ENCODE data around the gene GAD1.

DNA sequence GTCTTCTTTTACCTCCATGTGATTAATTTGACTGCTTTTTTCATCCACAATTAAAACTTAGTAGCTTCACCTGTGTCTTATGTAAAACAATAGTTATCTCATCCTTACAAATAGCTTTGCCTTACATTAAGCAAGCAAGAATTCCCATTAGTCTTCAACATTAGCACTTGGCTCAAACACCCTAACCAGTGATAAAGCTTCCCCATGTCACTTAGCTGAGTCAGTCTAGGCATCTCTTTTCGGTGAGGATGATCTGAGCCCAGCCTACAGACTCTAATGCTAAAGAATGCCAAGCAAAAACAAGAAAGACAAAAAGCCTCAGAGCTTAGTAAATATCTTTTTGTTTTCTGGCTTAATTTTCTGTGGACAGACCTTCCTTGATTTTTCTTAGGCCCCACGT, 26.1 kb downstream of the GAD1 start:
- TF ChIP-seq POLR2AphosphoS5 (IDR thresholded peaks at IDR 0.05; ENCODE audit: low read depth) (no peak), SPI1 (IDR thresholded peaks at IDR 0.05; ENCODE audit: borderline replicate concordance, low read depth) (no peak), GABPA (IDR thresholded peaks at IDR 0.05; ENCODE audit: low read depth) (no peak)
- TF ChIP-seq, protein P1, sequence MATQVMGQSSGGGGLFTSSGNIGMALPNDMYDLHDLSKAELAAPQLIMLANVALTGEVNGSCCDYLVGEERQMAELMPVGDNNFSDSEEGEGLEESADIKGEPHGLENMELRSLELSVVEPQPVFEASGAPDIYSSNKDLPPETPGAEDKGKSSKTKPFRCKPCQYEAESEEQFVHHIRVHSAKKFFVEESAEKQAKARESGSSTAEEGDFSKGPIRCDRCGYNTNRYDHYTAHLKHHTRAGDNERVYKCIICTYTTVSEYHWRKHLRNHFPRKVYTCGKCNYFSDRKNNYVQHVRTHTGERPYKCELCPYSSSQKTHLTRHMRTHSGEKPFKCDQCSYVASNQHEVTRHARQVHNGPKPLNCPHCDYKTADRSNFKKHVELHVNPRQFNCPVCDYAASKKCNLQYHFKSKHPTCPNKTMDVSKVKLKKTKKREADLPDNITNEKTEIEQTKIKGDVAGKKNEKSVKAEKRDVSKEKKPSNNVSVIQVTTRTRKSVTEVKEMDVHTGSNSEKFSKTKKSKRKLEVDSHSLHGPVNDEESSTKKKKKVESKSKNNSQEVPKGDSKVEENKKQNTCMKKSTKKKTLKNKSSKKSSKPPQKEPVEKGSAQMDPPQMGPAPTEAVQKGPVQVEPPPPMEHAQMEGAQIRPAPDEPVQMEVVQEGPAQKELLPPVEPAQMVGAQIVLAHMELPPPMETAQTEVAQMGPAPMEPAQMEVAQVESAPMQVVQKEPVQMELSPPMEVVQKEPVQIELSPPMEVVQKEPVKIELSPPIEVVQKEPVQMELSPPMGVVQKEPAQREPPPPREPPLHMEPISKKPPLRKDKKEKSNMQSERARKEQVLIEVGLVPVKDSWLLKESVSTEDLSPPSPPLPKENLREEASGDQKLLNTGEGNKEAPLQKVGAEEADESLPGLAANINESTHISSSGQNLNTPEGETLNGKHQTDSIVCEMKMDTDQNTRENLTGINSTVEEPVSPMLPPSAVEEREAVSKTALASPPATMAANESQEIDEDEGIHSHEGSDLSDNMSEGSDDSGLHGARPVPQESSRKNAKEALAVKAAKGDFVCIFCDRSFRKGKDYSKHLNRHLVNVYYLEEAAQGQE (IDR thresholded peaks at IDR 0.05; ENCODE audit: insufficient replicate concordance, low read depth), result no peak
- TF ChIP-seq, protein P2, sequence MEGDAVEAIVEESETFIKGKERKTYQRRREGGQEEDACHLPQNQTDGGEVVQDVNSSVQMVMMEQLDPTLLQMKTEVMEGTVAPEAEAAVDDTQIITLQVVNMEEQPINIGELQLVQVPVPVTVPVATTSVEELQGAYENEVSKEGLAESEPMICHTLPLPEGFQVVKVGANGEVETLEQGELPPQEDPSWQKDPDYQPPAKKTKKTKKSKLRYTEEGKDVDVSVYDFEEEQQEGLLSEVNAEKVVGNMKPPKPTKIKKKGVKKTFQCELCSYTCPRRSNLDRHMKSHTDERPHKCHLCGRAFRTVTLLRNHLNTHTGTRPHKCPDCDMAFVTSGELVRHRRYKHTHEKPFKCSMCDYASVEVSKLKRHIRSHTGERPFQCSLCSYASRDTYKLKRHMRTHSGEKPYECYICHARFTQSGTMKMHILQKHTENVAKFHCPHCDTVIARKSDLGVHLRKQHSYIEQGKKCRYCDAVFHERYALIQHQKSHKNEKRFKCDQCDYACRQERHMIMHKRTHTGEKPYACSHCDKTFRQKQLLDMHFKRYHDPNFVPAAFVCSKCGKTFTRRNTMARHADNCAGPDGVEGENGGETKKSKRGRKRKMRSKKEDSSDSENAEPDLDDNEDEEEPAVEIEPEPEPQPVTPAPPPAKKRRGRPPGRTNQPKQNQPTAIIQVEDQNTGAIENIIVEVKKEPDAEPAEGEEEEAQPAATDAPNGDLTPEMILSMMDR (IDR thresholded peaks at IDR 0.05; ENCODE audit: insufficient read depth, low read length), result no peak

All from HL-60 (cell line).